Panc1 (cell line): ENCODE measurements around the gene GALNT13. TPM values are rescaled to one million over a fixed set of nuclear protein-coding genes. Genes with fewer than 3 reads are reported as not detected.

Experiments used
- ATAC-seq: fragments of 200-7000 bp; cut with Tn5 transposase; 2 replicates; pipeline ENCODE4 v1.9.1; 2020; ENCODE audit warnings: mild to moderate bottlenecking, moderate library complexity
- BruUV-seq: library from RNA; stranded (reverse); fragments of 400-500 nt; replicated peaks from 2 replicates; lab custom pipeline; 2021; lab: Mats Ljungman, UMichigan
- CTCF ChIA-PET: fragments of 300-600 bp; sonication (Branson Sonifier 250); formaldehyde crosslinking; loops from one replicate; lab custom pipeline; 2022; ENCODE audit warnings: antibody characterized with exemption; lab: Charles Lee
- POLR2A ChIA-PET: fragments of 300-600 bp; sonication (Branson Sonifier 250); formaldehyde crosslinking; loops from one replicate; lab custom pipeline; 2022; ENCODE audit warnings: antibody characterized with exemption; lab: Charles Lee
- DNase-seq: peaks from one replicate; pipeline ENCODE4 v3.0.0-alpha.2; 2010; ENCODE audit warnings: low read depth, low spot score
- H3K27ac ChIP-seq: 2 replicates; pipeline ENCODE4 v1.5.1; 2011; ENCODE audit warnings: mild to moderate bottlenecking, low read length, inconsistent platforms
- H3K27me3 ChIP-seq: fragments of 200-500 bp; sonication (Bioruptor generic); 2 replicates; pipeline ENCODE4 v1.6.0; 2014; ENCODE audit warnings: low read length, inconsistent platforms; ENCODE audit not compliant: control insufficient read depth, insufficient read depth
- H3K36me3 ChIP-seq: fragments of 200-500 bp; sonication (Bioruptor generic); 2 replicates; pipeline ENCODE4 v1.5.1; 2014; ENCODE audit warnings: inconsistent platforms, mild to moderate bottlenecking, low read length, moderate library complexity; ENCODE audit not compliant: control insufficient read depth, insufficient read depth
- H3K4me1 ChIP-seq: 2 replicates; pipeline ENCODE4 v1.5.1; 2011; ENCODE audit warnings: inconsistent platforms, mild to moderate bottlenecking, low read length, moderate library complexity; ENCODE audit not compliant: control insufficient read depth, insufficient read depth
- H3K4me3 ChIP-seq, 2 experiments: 2 replicates each; pipeline ENCODE4 v1.5.1; 2011 to 2012; ENCODE audit warnings: low read depth in 2 of 2, low read length in 2 of 2, mild to moderate bottlenecking in 2 of 2, inconsistent platforms in 1 of 2, moderate library complexity in 1 of 2
- H3K9me3 ChIP-seq: fragments of 200-500 bp; sonication (Bioruptor generic); 2 replicates; pipeline ENCODE4 v1.5.1; 2014; ENCODE audit warnings: low read depth, mild to moderate bottlenecking, inconsistent platforms, low read length, moderate library complexity; ENCODE audit not compliant: control insufficient read depth, insufficient read depth
- CTCF ChIP-seq: fragments of 450-650 bp; IDR thresholded peaks from 2 replicates; pipeline ENCODE4 v1.5.1; 2017; ENCODE audit warnings: mild to moderate bottlenecking
- POLR2AphosphoS5 ChIP-seq: IDR thresholded peaks from 2 replicates; pipeline ENCODE4 v1.6.1; 2012; ENCODE audit warnings: mild to moderate bottlenecking, low read depth, low read length, moderate library complexity
- REST ChIP-seq, 2 experiments: IDR thresholded peaks; 2 replicates each; pipeline ENCODE4 v1.6.1; 2011 to 2012; ENCODE audit warnings: low read depth in 2 of 2, control low read depth in 1 of 2, low read length in 1 of 2, mild to moderate bottlenecking in 1 of 2, moderate library complexity in 1 of 2; ENCODE audit not compliant: insufficient read depth in 1 of 2
- SIN3A ChIP-seq: IDR thresholded peaks from 2 replicates; pipeline ENCODE4 v1.6.1; 2012; ENCODE audit warnings: low read depth, mild to moderate bottlenecking, low read length, moderate library complexity, borderline replicate concordance; ENCODE audit not compliant: insufficient read depth
- TCF7L2 ChIP-seq: IDR thresholded peaks from 2 replicates; pipeline ENCODE4 v1.6.1; 2011; ENCODE audit warnings: mild to moderate bottlenecking, low read depth, low read length, inconsistent platforms
- in situ Hi-C: cut with HindIII; loops from 2 replicates; pipeline ENCODE4 v1.10.0; 2016; ENCODE audit warnings: low sequenced_read_pairs, low pct_unique_long_range_greater_than_20kb
- intact Hi-C: fragments of 100-400 bp; cut with micrococcal nuclease; formaldehyde crosslinking; loops from one replicate; pipeline ENCODE4 v1.10.0; 2022; ENCODE audit not compliant: unreplicated experiment
- total RNA-seq: library from RNA; stranded (reverse); gene quantifications from one replicate; pipeline ENCODE4 v1.2.1, GENCODE V29; 2021; ENCODE audit not compliant: unreplicated experiment

The GALNT13 gene
- total RNA-seq, 1 experiment from 2014 or later: not detected

GRCh38 chr2:153858250-153858649 is 13.5 kb upstream of the GALNT13 start:
- Histone ChIP-seq H3K36me3 (no peaks in the 10 kb centered on the region), H3K4me3 (no peak overlapping the region), H3K9me3 (peaks cover 3% of the 10 kb centered on the region; the same call in 1 of the 2 replicates), H3K27me3 (no peaks in the 10 kb centered on the region), H3K4me1 (no peaks in the 10 kb centered on the region), H3K27ac (no peak overlapping the region)
- no TSS peak for BruUV-seq
- TF ChIP-seq POLR2AphosphoS5 (no peak), SIN3A (no peak), REST (IDR thresholded peaks at IDR 0.05; ENCODE audit: insufficient read depth in 1 of 2, low read depth in 2 of 2, low read length in 1 of 2) (no peak), TCF7L2 (no peak), CTCF (no peak)
- ATAC-seq (no peak), DNase-seq (no peak)
- ChIA-PET CTCF (no interaction called here), POLR2A (no interaction called here)
- in situ Hi-C loops: no loop called here
- intact Hi-C loops: no loop called here

- ATAC-seq (no peak), DNase-seq (no peak)
- no peak overlapping the region for H3K4me3 ChIP-seq
- in situ Hi-C loops (no loop called here), intact Hi-C loops (no loop called here)
- H3K27me3 ChIP-seq: no peaks in the 10 kb centered on the region
- BruUV-seq: no TSS peak
- no peak overlapping the region for H3K27ac ChIP-seq
- CTCF ChIA-PET: no interaction called here
- H3K9me3 ChIP-seq: 0 out of 2 replicates have a peak, but pooled peaks cover 3% of the 10 kb centered on the region
- POLR2A ChIA-PET: no interaction called here
- H3K36me3 ChIP-seq: no peaks in the 10 kb centered on the region; the same call in 1 of the 2 replicates
- H3K4me1 ChIP-seq: no peaks in the 10 kb centered on the region
- TF ChIP-seq REST (IDR thresholded peaks at IDR 0.05; ENCODE audit: insufficient read depth in 1 of 2, low read depth in 2 of 2, low read length in 1 of 2): peak; percentile 47 to 76; a peak in 3 of 4 replicates
- no peak for TF ChIP-seq SIN3A
- no peak for TF ChIP-seq CTCF
- TF ChIP-seq TCF7L2: no peak
These were observed 7.7 kb upstream of the GALNT13 start for GRCh38 chr2:153864022-153864421.
